Measurements from ENCODE around the gene UNC45A.
"Not testable (repeated sequence)": the region's sequence is repeated elsewhere in the genome, so short reads cannot be mapped to it uniquely, and the experiment has no call there.

GRCh38 chr15:90922712-90923322 is 12.3 kb upstream of the UNC45A start:
- not testable (repeated sequence) for TF ChIP-seq CTCF (conservative IDR thresholded peaks at IDR 0.05; ENCODE audit: low read depth, low read length); RFX5 (IDR thresholded peaks at IDR 0.05; ENCODE audit: low read depth, low read length); CHD1 (IDR thresholded peaks at IDR 0.05; ENCODE audit: low read depth, low read length)

Data from IMR-90 (cell line).